ENCODE results near the gene INPP5F.
"Not testable (repeated sequence)": the region's sequence is repeated elsewhere in the genome, so short reads cannot be mapped to it uniquely, and the experiment has no call there.

Gene INPP5F

DNA sequence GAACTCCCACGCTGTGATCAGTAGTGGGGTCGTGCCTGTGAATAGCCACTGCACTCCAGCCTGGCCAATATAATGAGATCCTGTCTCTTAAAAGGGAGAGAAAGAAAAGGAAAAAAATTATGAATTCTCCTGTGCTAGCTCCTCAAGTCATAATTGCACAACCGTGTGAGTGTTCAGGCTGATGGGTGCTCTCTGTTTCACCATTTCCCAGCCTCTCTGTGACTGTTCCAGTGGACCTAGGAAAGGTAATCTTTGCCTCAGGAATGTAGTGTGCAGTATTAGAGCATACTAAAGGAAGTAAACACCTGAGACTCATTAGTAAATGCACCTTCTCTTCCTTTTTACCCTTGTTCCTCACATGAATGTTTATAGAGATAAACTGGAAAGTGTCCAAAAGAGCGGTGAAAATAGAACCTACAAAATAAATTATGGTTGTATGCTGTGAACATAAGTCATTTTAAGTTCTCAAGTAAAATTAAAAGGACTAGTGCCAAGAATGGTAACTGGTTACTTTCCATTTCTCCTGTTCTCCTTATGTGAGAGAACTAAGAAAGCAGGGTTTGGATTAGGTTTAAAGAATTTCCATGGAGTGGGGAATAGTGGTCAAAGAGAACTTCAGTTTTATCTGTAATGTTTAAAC lies 42.7 kb downstream of the INPP5F start:
- H3K4me3 ChIP-seq (ENCODE audit: low read length), result no peak overlapping the region
- TF ChIP-seq CTCF (conservative IDR thresholded peaks at IDR 0.05; ENCODE audit: low read length), result no peak
- DNase-seq (ENCODE audit: low read depth), result peak; percentile 19

- no peak overlapping the region for H3K4me3 ChIP-seq (ENCODE audit: low read length)
- no peak for TF ChIP-seq CTCF (conservative IDR thresholded peaks at IDR 0.05; ENCODE audit: low read length)
- peak; percentile 62 for DNase-seq (ENCODE audit: low read depth)
Measured at GRCh38 chr10:119769886-119770285, 44.0 kb downstream of the INPP5F start.

DNA sequence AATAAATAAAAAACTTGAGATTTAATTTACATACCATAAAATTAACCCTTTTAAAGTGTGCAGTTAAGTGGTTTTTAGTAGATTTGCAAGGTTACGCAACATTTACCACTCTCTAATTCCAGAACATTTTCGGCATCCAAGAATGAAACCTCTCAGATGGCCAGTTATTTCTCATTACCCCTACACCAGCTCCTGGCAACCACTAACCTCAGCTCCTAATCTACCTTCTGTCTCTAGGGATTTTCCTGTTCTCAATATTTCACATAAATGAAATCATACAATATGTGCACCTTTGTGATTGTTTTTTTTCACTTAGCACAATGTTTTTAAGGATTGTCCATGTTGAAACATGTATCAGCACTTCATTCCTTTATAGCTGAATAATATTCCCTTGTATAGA lies 45.1 kb downstream of the INPP5F start:
- no peak for TF ChIP-seq CTCF (conservative IDR thresholded peaks at IDR 0.05; ENCODE audit: low read length)
- DNase-seq (ENCODE audit: low read depth), result peak; percentile 48

DNA sequence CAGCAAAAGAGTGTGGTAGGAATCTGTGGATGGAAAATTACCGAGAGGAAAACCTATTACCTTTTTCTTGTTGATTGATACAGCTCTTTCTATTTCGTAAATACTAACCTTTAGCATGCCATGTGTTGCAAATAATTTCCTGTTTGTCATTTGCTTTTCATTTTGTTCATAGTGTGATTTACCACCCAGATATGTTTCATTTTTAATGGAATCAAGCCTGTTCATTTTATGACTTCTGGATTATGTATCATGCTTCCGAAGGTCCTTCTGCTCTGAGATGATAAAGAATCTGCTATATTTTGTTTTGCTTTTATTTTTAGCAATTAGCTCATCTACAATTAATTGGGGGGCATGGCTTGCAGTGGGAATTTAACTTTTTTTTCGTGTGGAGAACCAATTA lies 46.5 kb downstream of the INPP5F start:
- TF ChIP-seq CTCF (conservative IDR thresholded peaks at IDR 0.05; ENCODE audit: low read length), result no peak
- no peak for DNase-seq (ENCODE audit: low read depth)
- H3K4me3 ChIP-seq (ENCODE audit: low read length), result no peak overlapping the region

More for the DNA sequence above, 45.1 kb downstream of the INPP5F start:
- no peak overlapping the region for H3K4me3 ChIP-seq (ENCODE audit: low read length)

GRCh38 chr10:119773041-119773440 lies 47.2 kb downstream of the INPP5F start:
- not testable (repeated sequence) for DNase-seq (ENCODE audit: low read depth); H3K4me3 ChIP-seq (ENCODE audit: low read length)

GRCh38 chr10:119775529-119775928 lies 49.7 kb downstream of the INPP5F start:
- H3K4me3 ChIP-seq (ENCODE audit: low read length), result no peak overlapping the region
- DNase-seq (ENCODE audit: low read depth), result no peak

DNA sequence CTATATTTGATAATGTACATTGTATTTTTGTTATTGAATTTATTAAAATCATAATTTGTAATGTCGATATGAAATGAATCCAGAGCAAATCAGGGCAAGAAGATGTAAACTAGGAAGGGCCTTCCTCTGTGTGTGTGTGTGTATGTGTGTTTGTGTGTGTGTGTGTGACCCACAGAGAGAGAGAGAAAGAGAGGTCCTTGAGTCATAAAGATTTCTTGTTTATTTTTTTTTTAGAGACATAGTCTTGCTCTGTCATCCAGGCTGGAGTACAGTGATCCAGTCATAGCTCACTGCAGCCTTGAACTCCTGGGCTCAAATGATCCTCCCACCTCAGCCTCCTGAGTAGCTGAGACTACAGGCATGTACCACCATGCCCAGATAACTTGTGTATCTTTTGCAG lies 50.7 kb downstream of the INPP5F start:
- no peak for TF ChIP-seq CTCF (conservative IDR thresholded peaks at IDR 0.05; ENCODE audit: low read length)

More at GRCh38 chr10:119775529-119775928, 49.7 kb downstream of the INPP5F start:
- no peak for TF ChIP-seq CTCF (conservative IDR thresholded peaks at IDR 0.05; ENCODE audit: low read length)

More for the DNA sequence above, 50.7 kb downstream of the INPP5F start:
- no peak overlapping the region for H3K4me3 ChIP-seq (ENCODE audit: low read length)
- no peak for DNase-seq (ENCODE audit: low read depth)

Data from AG10803 (cell line).